ENCODE data around the gene CD200R1L. TPM values are rescaled to one million over a fixed set of nuclear protein-coding genes. Genes with fewer than 3 reads are reported as not detected.
"Not testable (repeated sequence)": the region's sequence is repeated elsewhere in the genome, so short reads cannot be mapped to it uniquely, and the experiment has no call there.

CD200R1L gene
- total and polyA plus RNA-seq, 2 experiments from 2014 or later = not detected

DNA sequence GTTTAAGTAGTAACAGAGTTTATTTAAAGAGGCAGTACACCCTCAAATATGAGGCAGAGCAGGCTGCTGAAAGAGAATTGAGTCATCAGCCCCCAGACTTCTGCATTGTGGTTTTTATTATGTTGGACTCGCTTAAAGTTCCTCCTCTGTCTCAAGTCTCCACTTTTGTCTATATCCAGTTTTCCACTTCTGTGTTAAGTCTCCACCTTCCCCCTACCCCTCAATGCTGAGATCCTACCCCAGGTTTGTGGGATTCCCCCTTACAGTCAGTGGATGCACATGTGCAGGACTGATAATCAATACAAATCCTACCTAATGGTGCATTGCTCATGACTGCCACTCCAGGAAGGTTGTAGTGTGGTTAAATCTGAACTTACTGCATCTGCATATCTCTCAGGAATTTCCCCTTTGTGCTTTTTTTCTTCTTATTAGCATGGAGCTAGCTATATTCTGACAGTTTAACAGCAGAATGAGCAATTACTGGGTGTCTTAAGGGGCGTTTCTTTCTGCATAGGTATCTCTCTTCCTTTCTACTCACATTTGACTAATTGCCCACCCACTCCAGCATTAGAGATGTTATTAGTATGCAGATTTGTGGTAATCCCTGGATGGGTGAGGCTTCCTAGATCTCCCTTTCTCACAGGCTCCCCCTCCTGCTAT lies 11.9 kb upstream of the CD200R1L start:
- Histone ChIP-seq H3K4me2 (no peak overlapping the region), H3K36me3 (replicated peaks; ENCODE audit: insufficient read depth, low read depth) (no peaks in the 10 kb centered on the region), H3K9me2 (replicated peaks; ENCODE audit: insufficient read depth) (no peaks in the 10 kb centered on the region), H3K4me1 (ENCODE audit: insufficient read depth) (no peaks in the 10 kb centered on the region), H3K27me3 (no peaks in the 10 kb centered on the region), H2AFZ (no peak overlapping the region), H3K4me3 (no peak overlapping the region), H3K27ac (no peak overlapping the region), H3K9me3 (ENCODE audit: low read depth) (no peaks in the 10 kb centered on the region), H4K20me1 (ENCODE audit: insufficient read depth, poor library complexity, severe bottlenecking) (no peaks in the 10 kb centered on the region), H3K79me2 (no peaks in the 10 kb centered on the region)
- WGBS (ENCODE audit: low lambda C conversion rate, missing lambda C conversion rate) = 88% methylated on average over 2 of the region's 2 CpGs
- TF ChIP-seq CTCF (IDR thresholded peaks at IDR 0.05; ENCODE audit: poor library complexity) (no peak), EZH2 (IDR thresholded peaks at IDR 0.05; ENCODE audit: borderline replicate concordance) (no peak), EZH2phosphoT487 (IDR thresholded peaks at IDR 0.05; ENCODE audit: low read depth, severe bottlenecking, unreplicated experiment) (no peak)
- no peak for DNase-seq (ENCODE audit: low spot score)

GRCh38 chr3:112857526-112857925 lies 10.9 kb upstream of the CD200R1L start:
- Histone ChIP-seq H3K9me3 (ENCODE audit: low read depth) (no peaks in the 10 kb centered on the region), H4K20me1 (ENCODE audit: insufficient read depth, poor library complexity, severe bottlenecking) (no peaks in the 10 kb centered on the region), H3K4me2 (no peak overlapping the region), H3K27ac (no peak overlapping the region), H3K4me1 (ENCODE audit: insufficient read depth) (no peaks in the 10 kb centered on the region), H2AFZ (no peak overlapping the region), H3K9me2 (replicated peaks; ENCODE audit: insufficient read depth) (no peaks in the 10 kb centered on the region), H3K79me2 (no peaks in the 10 kb centered on the region), H3K36me3 (replicated peaks; ENCODE audit: insufficient read depth, low read depth) (no peaks in the 10 kb centered on the region), H3K4me3 (no peak overlapping the region), H3K27me3 (no peaks in the 10 kb centered on the region)
- no peak for DNase-seq (ENCODE audit: low spot score)
- TF ChIP-seq CTCF (IDR thresholded peaks at IDR 0.05; ENCODE audit: poor library complexity) = no peak
- TF ChIP-seq EZH2 (IDR thresholded peaks at IDR 0.05; ENCODE audit: borderline replicate concordance) = no peak

- Histone ChIP-seq H3K36me3 (replicated peaks; ENCODE audit: insufficient read depth, low read depth) (no peaks in the 10 kb centered on the region), H2AFZ (no peak overlapping the region), H3K79me2 (no peaks in the 10 kb centered on the region), H3K27me3 (no peaks in the 10 kb centered on the region), H3K4me3 (no peak overlapping the region), H3K4me2 (no peak overlapping the region), H3K9me2 (replicated peaks; ENCODE audit: insufficient read depth) (no peaks in the 10 kb centered on the region), H3K27ac (no peak overlapping the region), H3K9me3 (ENCODE audit: low read depth) (no peaks in the 10 kb centered on the region), H4K20me1 (ENCODE audit: insufficient read depth, poor library complexity, severe bottlenecking) (no peaks in the 10 kb centered on the region), H3K4me1 (ENCODE audit: insufficient read depth) (no peaks in the 10 kb centered on the region)
- DNase-seq (ENCODE audit: low spot score) = no peak
- TF ChIP-seq EZH2 (IDR thresholded peaks at IDR 0.05; ENCODE audit: borderline replicate concordance) = no peak
- TF ChIP-seq EZH2phosphoT487 (IDR thresholded peaks at IDR 0.05; ENCODE audit: low read depth, severe bottlenecking, unreplicated experiment) = no peak
These were observed 9.9 kb upstream of the CD200R1L start for GRCh38 chr3:112856537-112856936.

- Histone ChIP-seq H2AFZ (no peak overlapping the region), H3K27me3 (no peaks in the 10 kb centered on the region), H3K36me3 (replicated peaks; ENCODE audit: insufficient read depth, low read depth) (no peaks in the 10 kb centered on the region), H3K4me2 (no peak overlapping the region), H3K9me2 (replicated peaks; ENCODE audit: insufficient read depth) (no peaks in the 10 kb centered on the region), H3K4me1 (ENCODE audit: insufficient read depth) (no peaks in the 10 kb centered on the region), H3K27ac (no peak overlapping the region), H3K9me3 (ENCODE audit: low read depth) (no peaks in the 10 kb centered on the region), H3K79me2 (no peaks in the 10 kb centered on the region), H3K4me3 (no peak overlapping the region), H4K20me1 (ENCODE audit: insufficient read depth, poor library complexity, severe bottlenecking) (no peaks in the 10 kb centered on the region)
- no peak for DNase-seq (ENCODE audit: low spot score)
- TF ChIP-seq CTCF (IDR thresholded peaks at IDR 0.05; ENCODE audit: poor library complexity) (no peak), EZH2 (IDR thresholded peaks at IDR 0.05; ENCODE audit: borderline replicate concordance) (no peak), EZH2phosphoT487 (IDR thresholded peaks at IDR 0.05; ENCODE audit: low read depth, severe bottlenecking, unreplicated experiment) (no peak)
These were observed 9.2 kb upstream of the CD200R1L start for GRCh38 chr3:112855883-112856282.

- not testable (repeated sequence) for DNase-seq (ENCODE audit: low spot score); H2AFZ ChIP-seq; H3K36me3 ChIP-seq (replicated peaks; ENCODE audit: insufficient read depth, low read depth); H3K27ac ChIP-seq; H3K4me2 ChIP-seq; H3K9me3 ChIP-seq (ENCODE audit: low read depth); H3K27me3 ChIP-seq; H3K4me1 ChIP-seq (ENCODE audit: insufficient read depth); H3K9me2 ChIP-seq (replicated peaks; ENCODE audit: insufficient read depth); H3K4me3 ChIP-seq; H4K20me1 ChIP-seq (ENCODE audit: insufficient read depth, poor library complexity, severe bottlenecking); H3K79me2 ChIP-seq
- WGBS (ENCODE audit: low lambda C conversion rate, missing lambda C conversion rate) = 87% methylated on average over 3 of the region's 3 CpGs
These were observed 8.4 kb upstream of the CD200R1L start for GRCh38 chr3:112855074-112855473.
